Suprapubic skin (tissue), 4 donors: Measurements from ENCODE around the gene CCDC40.

Source experiments
- CTCF ChIP-seq, 2 donors: fragments of 200-600 bp in 1 of 2; fragments of 450-650 bp in 1 of 2; sonication (generic) in 1 of 2; IDR thresholded peaks; one replicate each; pipeline ENCODE4 v1.5.1; 2016 to 2019; ENCODE audit warnings: antibody characterized with exemption in 2 of 2, mild to moderate bottlenecking in 1 of 2, moderate library complexity in 1 of 2
- POLR2A ChIP-seq, 2 donors: fragments of 450-650 bp; IDR thresholded peaks; one replicate each; pipeline ENCODE4 v1.6.1; 2017; ENCODE audit warnings: antibody characterized with exemption in 2 of 2, mild to moderate bottlenecking in 2 of 2, moderate library complexity in 2 of 2
- POLR2AphosphoS5 ChIP-seq, 3 donors: sonication (generic); formaldehyde crosslinking; IDR thresholded peaks; one replicate each; pipeline ENCODE4 v1.6.1; 2017; ENCODE audit warnings: antibody characterized with exemption in 3 of 3

DNA sequence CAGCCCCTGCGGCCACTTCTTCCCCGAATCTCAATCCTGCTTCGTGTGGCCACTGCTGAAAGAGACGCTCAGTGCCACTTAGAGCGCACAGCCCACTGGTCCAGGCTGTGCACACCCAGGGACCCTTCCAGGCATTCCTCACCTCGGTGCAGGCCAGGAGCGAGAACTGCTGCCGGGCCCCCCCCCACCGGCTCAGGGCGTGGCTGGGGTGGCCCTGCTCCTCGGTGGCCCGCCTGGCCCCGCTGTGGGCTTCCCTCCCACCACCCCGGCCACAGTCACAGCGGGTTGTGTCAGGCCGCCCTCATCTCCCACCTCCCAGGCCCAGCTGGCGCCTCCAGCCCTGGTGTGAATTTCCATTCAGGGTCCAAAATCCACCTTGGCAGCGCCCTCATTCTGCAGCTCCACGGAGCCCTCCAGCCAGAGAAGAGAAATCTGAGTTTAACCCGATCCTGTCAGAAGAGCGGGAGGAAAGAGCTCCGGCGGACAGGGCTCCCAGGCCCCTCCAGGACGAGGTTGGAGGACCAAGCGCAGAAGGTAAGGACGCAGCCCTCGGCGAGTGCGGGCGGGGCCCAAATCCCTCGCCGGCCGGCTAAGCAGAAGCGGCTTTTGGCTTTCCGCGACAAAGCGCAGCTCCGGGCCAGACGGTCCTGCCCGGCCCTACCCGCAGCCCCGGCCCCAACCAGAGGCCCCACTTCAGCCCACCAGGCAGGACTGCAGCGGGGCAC lies 12.8 kb upstream of the CCDC40 start:
- TF ChIP-seq CTCF (IDR thresholded peaks at IDR 0.05) (no peak), POLR2A (IDR thresholded peaks at IDR 0.05) (no peak), POLR2AphosphoS5 (IDR thresholded peaks at IDR 0.05) (no peak)
